GM12872 (cell line): Measurements from ENCODE around the gene AP1M2.

Source experiments
- TF ChIP-seq, protein P1 (sequence below): IDR thresholded peaks from 3 replicates; pipeline ENCODE4 v1.5.1; 2011; ENCODE audit warnings: low read depth, mild to moderate bottlenecking, low read length, moderate library complexity; ENCODE audit not compliant: insufficient read depth

Gene AP1M2

GRCh38 chr19:10577951-10578350, 9.2 kb downstream of the AP1M2 start:
- TF ChIP-seq, protein P1, sequence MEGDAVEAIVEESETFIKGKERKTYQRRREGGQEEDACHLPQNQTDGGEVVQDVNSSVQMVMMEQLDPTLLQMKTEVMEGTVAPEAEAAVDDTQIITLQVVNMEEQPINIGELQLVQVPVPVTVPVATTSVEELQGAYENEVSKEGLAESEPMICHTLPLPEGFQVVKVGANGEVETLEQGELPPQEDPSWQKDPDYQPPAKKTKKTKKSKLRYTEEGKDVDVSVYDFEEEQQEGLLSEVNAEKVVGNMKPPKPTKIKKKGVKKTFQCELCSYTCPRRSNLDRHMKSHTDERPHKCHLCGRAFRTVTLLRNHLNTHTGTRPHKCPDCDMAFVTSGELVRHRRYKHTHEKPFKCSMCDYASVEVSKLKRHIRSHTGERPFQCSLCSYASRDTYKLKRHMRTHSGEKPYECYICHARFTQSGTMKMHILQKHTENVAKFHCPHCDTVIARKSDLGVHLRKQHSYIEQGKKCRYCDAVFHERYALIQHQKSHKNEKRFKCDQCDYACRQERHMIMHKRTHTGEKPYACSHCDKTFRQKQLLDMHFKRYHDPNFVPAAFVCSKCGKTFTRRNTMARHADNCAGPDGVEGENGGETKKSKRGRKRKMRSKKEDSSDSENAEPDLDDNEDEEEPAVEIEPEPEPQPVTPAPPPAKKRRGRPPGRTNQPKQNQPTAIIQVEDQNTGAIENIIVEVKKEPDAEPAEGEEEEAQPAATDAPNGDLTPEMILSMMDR, result no peak

DNA sequence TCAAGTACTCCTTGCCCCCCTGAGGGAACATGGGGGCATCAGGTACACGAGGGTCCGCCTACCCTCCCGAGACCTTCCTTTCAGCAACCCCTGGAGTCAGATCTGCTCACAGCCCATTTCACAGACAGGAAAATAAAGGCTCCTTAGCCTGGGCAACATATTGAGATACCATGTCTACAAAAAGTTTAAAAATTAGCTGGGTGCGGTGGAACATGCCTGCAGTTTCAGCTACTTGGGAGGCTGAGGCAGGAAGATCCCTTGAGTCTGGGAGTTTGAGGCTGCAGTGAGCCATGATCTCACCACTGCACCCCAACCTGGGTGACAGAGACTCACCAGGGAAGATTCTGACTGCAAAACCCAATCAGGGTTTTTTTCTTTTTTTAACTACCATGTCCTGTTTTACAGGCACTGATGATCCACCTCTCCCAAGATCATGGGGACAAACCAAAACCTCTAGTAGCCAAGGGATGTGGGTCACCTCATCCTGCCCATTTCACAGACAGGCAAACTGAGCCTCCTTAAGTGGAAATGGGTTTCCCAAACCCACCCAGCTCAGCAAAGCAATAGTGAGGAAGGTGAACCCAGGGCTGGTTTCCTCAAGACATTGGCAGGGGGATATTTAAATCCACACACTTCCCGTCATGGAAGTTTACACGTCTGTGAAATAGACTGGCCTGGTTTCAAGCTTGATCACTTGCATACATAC, 11.9 kb downstream of the AP1M2 start:
- TF ChIP-seq, protein P1, result no peak

DNA sequence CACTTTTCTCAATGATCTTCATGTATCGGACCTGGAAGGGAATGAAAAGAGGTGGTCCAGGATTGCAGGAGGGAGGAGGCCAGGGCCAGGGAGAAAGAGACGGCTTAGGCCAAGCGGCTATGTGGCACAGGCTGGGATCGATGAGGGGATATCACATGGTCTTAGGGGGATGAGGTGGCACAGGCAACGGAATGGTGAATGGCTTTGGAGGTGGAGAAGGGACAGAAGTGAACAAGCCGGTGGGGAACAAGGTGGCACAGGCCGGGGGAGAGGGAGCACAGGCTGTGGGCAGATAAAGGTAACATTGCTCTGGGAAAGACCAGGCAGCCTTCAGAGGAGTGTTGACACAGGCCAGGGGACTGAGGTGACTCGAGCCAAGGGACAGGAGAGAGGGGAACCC, 12.7 kb downstream of the AP1M2 start:
- TF ChIP-seq, protein P1, result no peak

DNA sequence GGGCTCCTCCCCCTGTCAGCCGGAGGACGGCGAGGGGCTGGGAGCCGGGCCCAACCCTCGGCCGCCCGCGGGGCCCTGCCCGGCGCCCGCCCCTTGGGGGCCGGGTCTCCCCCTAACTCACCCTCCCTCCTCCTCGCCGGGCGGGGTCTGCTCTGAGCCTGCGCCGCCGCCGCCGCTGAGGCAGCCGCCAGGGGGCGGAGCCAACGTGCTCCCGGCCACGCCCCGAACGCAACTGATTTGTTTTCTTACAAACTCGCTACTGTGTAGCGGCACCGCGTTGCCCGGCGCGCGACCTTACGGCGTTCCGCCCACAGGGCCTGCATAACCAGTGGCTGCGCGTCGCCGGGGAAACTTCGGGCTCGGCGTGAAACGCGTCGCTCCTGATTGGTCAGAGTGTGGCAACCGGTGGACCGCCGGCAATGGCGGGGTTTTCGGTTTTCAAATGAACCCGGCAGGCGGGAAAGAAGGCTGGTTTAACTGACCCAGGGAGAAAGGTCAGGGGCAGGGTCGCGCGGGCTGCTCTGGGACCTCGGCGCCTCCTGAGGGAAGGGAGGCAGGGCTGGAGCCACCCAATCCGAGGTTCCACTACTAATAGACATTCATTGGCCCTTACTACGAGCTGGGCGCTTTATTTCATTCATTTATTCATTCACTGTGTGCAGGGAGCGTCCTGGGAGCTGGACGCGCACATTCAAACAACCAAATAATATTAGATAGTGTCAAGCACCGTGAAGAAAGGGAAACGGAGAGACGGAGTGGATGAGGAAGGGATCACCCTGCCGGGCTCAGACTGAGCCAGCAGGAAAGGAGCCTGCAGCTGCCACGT, 18.1 kb downstream of the AP1M2 start, which contains the start of gene CDKN2D:
TSS of gene CDKN2D (minus strand) at position 154 of the 826 bp plus-strand sequence. CDS start 326 bp downstream, outside the sequence.
- TF ChIP-seq, protein P1, result no peak

DNA sequence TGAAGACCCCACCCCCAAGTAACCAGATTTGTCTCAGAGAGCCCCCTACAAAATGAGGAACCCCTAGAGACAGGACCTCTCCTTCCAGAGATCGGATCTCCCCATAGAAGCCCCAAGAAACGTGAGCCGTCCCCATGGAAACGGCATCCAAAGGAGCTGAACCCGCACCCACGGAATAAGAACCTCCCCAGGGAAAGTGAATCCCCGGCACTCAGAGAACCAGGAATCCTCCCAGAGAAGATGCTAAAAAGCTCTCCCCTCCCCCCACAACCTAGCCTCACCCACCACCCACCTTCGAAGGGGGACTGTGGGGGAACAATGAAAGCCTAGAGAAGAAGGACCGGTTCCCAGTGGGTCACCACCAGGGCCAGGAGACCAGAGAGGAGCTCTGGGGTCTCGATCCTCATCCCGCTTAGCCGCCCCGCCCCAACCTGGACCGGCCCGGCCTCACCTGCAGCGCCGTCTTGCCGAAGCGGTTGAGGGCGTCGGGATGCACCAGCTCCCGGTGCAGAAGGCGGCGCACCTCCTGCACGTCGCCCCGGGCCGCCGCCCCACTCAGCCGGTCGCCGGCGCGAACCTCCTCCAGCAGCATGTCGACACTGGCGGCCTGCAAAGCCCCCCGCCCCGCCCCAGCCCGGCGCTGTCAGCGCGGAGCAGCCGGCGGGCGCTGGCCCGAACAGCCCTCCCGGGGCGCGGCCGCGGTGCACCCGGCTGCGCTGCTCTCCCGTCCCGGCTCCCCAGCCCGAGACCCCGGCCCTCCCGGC, 18.9 kb downstream of the AP1M2 start:
- TF ChIP-seq, protein P1, result peak; percentile 9; the same call in 1 of the 3 replicates

DNA sequence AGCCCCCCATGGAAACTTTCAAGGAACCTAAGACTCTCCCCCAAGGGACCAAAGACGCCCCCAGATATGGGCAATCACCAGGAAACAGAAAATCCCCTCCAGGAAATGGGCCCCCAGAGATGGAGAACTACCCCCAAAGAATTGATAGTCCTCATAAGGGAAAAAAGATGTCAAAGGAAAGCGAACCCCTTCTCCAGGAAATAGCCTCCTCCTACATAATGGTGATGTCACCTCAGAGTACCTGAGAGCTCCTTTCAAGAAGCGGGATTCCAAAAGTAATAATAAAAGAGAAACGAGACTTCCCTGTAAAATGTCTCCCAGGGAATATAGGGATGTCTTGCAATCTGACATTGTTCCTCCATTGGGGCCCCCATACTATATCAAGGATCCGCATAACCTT, 19.5 kb downstream of the AP1M2 start:
- TF ChIP-seq, protein P1, result no peak
